ENCODE data around the gene ACSF2. TPM values are rescaled to one million over a fixed set of nuclear protein-coding genes. Genes with fewer than 3 reads are reported as not detected.

ACSF2 gene
- total RNA-seq, 1 experiment from 2014 or later: 12.2 TPM

GRCh38 chr17:50393700-50394099 is 32.3 kb upstream of the ACSF2 start:
- no peak overlapping the region for H3K23ac ChIP-seq (ENCODE audit: insufficient read length, low read depth, low read length)
- H3K9ac ChIP-seq (ENCODE audit: extremely low read depth, insufficient read length, low read length): no peak overlapping the region
- H3K56ac ChIP-seq (ENCODE audit: insufficient read length, low read depth, low read length): no peak overlapping the region
- H2BK120ac ChIP-seq (ENCODE audit: low read depth, low read length, poor library complexity, severe bottlenecking): no peak overlapping the region
- H3K14ac ChIP-seq (ENCODE audit: insufficient read depth, low read length): no peak overlapping the region
- DNase-seq: no peak
- H3K4me1 ChIP-seq (ENCODE audit: insufficient read depth, low read length): 0 out of 2 replicates have a peak, but pooled peaks cover 3% of the 10 kb centered on the region
- H4K8ac ChIP-seq (replicated peaks; ENCODE audit: insufficient read length, low read depth, low read length): no peak overlapping the region
- H2BK15ac ChIP-seq (ENCODE audit: low read depth, low read length): no peak overlapping the region
- H2BK12ac ChIP-seq (ENCODE audit: insufficient read length, low read depth, low read length): no peak overlapping the region
- H3K4me2 ChIP-seq (ENCODE audit: insufficient read depth, insufficient read length, low read length): no peak overlapping the region
- H2AK5ac ChIP-seq (ENCODE audit: insufficient read length, low read length): no peak overlapping the region
- H3K27me3 ChIP-seq (ENCODE audit: insufficient read depth, low read length): no peaks in the 10 kb centered on the region
- H4K91ac ChIP-seq (ENCODE audit: insufficient read length, low read depth, low read length): no peak overlapping the region
- no peak overlapping the region for H2BK20ac ChIP-seq (ENCODE audit: low read depth, low read length, poor library complexity, severe bottlenecking)
- no peak overlapping the region for H3K4ac ChIP-seq (ENCODE audit: low read depth, low read length)
- Mint-ChIP-seq H3K4me3 (no peak overlapping the region), H3K27me3 (ENCODE audit: low read depth) (no peaks in the 10 kb centered on the region), H3K9me3 (no peaks in the 10 kb centered on the region), H3K4me1 (peaks cover 10 to 16% of the 10 kb centered on the region in 2 experiments), H3K27ac (no peak overlapping the region), H3K36me3 (ENCODE audit: insufficient read depth in 1 of 3, low read depth in 3 of 3) (peaks cover 37 to 64% (median 60%) of the 10 kb centered on the region in 3 experiments; a peak in 6 of 7 replicates)
- no peaks in the 10 kb centered on the region for H4K20me1 ChIP-seq (ENCODE audit: control insufficient read depth, insufficient read depth, insufficient read length)
- no peak overlapping the region for H3T11ph ChIP-seq (ENCODE audit: low read length)
- H3K79me1 ChIP-seq (ENCODE audit: insufficient read depth, low read depth, low read length, poor library complexity, severe bottlenecking): peaks cover 11% of the 10 kb centered on the region
- no peak overlapping the region for H3K18ac ChIP-seq (ENCODE audit: insufficient read length, low read depth, low read length)
- WGBS (ENCODE audit: extremely low coverage, insufficient read length, low lambda C conversion rate): no CpG with 5 or more reads among the region's 5 CpGs
- peaks cover 14% of the 10 kb centered on the region for H3K23me2 ChIP-seq (ENCODE audit: insufficient read length, low read depth, low read length, poor library complexity, severe bottlenecking)
- peaks cover 11% of the 10 kb centered on the region; the same call in 1 of the 2 replicates for H3K79me2 ChIP-seq (ENCODE audit: insufficient read depth, low read length)
- no peak overlapping the region for H3K27ac ChIP-seq (ENCODE audit: insufficient read length, low read depth, low read length)
- no peaks in the 10 kb centered on the region for H3K9me3 ChIP-seq (ENCODE audit: control insufficient read depth, low read depth, low read length)
- H2BK5ac ChIP-seq (ENCODE audit: insufficient read length, low read length): no peak overlapping the region
- H4K5ac ChIP-seq (ENCODE audit: insufficient read length, low read depth, low read length): no peak overlapping the region
- TF ChIP-seq CTCF (conservative IDR thresholded peaks at IDR 0.05): no peak
- no peak overlapping the region for H2AFZ ChIP-seq (ENCODE audit: low read length)
